GM12892 (cell line): ENCODE results near the gene MRPS6.

ENCODE experiments used
- POLR2AphosphoS5 ChIP-seq: IDR thresholded peaks from 2 replicates; pipeline ENCODE4 v1.6.1; 2011; ENCODE audit warnings: low read depth, low read length, control low read depth
- TAF1 ChIP-seq: IDR thresholded peaks from 2 replicates; pipeline ENCODE4 v1.6.1; 2011; ENCODE audit warnings: low read depth, mild to moderate bottlenecking, control low read depth, low read length, borderline replicate concordance

DNA sequence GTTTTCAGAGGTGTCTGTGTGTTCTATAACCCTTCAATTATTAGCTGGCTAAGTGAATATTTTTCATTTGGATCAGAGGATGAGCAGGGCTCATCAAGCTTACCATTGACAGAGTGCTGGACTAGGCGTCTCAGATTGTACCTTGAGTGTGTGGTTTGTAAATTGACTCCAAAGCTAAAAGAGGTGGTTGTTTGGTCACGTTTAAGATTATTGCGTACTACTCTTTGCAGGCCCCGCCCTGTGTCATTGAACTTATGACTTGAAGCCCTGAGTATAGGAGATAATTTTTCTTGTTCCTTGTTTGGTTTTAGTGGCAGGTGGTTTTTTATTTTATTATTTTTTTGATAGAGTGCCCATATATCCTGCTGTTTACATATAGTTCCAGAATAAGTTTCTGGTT is 17.7 kb downstream of the MRPS6 start:
- TF ChIP-seq TAF1 (no peak), POLR2AphosphoS5 (no peak)
